Activated naive CD4-positive, alpha-beta T cell treated with Interleukin-2 at 50 U/mL for 16 hours (primary cell): Measurements from ENCODE around the gene ARID1A.
"Not testable (repeated sequence)": the region's sequence is repeated elsewhere in the genome, so short reads cannot be mapped to it uniquely, and the experiment has no call there.

ENCODE experiments used
- DNase-seq: peaks from one replicate; pipeline ENCODE4 v3.0.0-alpha.2; 2020

Gene ARID1A

DNA sequence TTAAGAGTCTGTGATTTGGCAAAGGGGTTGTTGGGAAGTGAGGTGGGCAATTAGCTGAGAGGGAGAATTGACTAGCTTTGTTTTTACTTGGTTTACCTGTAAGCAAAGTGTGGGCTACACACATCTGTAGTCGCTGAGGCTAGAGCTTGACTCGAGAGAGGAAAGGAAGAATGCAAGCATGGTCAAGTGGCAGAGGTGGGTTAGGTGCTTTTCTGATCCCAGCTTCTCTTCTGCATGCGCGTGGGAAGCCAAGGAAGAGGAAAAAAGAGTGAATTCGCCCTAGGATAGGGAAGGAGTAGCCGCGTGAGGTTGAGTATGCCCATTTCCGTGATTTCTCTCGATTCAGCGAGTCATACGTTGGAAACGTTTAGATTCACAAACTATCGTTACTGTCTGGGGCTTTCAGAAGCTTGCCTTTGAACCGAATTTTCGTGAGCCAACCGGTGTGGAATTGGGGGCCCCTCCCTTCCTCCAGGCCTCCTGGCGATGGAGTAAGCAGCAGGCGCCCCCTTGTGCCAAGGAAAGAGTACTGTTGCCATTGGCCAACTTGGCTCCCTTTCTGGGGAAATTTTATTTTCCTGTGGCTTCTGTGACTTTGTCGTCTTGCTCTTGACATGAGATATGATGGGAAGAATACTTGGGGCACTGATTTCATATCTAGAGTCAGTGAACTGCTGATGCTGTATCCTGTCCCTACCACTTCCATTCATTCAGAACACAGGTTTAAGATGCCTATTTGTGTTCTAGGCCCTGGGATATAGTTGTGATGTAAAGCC, 93.2 kb downstream of the ARID1A start:
- DNase-seq, result peak; percentile 88

DNA sequence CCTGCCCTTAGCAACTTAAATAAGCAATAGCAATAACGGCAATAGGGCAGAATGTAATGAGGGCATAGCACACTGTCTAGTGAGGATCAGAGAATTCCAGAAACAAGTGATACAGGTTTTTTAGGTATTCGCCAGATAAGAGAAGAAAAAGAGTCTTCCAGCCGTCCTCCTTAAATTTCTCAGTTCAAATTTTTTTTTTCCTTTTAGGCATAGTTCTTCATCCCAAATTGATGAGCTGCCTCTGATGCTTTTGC, 93.7 kb downstream of the ARID1A start:
- no peak for DNase-seq

DNA sequence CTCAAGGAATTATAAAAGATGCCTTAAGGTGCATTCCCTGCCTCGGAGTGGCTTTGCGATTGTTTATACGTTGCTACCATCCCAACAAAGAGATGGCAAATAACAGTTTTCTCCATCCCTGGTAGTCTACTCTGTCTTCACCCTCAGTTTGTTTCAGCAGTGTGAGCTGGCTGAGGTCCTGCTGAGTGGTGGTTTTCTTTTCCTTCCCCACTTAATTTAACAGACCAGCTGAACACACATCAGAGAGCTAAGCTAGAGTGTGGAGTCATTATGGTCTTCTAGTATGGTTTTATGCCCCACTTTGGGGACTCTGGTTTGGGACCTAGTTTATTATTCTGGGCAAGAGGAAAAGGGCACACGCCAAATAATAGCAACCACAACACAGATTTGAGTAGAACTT, 94.1 kb downstream of the ARID1A start:
- no peak for DNase-seq

DNA sequence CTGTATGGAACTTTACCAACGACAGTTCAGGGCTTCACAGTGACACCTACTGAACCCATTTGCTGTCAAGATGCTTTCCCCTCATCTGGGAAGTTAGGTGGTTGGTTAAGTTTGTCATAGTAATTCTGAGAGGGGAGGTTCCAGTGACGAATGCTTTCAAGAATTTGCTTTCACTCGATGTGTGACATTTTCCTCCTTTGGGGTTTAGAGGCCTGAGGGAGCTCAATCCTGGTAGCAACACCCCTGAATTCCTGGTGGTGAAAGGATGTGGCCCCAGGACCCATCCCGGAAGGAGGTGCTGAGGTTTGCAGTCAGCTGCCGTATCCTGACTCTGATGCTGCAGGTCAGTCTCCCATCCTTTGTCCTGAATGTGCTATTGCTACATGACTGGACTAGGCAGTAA, 94.7 kb downstream of the ARID1A start:
- no peak for DNase-seq

DNA sequence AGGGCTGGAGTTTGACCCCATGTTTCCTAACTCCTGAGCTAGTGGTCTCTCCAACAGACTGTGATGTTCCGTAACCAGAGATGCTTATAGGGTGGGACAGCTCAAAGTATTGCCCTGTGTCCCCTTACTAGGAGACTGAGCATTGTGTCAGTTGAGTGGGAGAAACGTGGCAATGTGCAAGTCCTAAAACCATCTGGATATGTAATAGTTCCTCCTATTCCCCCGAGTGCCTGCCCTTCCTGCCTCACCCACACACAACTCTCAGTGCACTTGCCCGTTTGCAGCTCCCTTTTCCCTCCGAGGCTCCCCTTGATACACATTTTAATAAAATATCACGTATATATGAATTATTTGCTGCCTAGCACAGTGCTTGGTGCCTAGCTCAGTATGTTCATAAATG, 95.3 kb downstream of the ARID1A start:
- DNase-seq, result no peak

DNA sequence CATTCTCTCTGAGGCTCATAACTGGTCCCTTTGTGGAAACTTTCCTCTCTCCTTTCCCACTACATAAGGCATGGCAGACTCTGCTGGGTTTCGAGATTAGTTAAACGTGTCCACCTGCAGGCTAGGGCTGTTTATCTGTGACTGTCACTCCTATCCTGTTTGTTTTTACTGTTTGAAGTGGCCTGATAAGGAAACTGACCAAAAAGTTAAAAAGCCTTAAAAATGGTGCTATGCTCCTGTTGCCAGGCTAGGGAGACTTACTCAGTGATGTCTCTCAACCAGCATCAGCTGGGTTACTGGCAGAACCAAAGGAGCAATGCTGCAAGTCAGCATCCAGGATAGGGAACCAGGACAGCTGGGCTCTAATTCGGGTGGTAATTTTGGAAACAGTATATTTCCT, 95.8 kb downstream of the ARID1A start:
- DNase-seq, result no peak

DNA sequence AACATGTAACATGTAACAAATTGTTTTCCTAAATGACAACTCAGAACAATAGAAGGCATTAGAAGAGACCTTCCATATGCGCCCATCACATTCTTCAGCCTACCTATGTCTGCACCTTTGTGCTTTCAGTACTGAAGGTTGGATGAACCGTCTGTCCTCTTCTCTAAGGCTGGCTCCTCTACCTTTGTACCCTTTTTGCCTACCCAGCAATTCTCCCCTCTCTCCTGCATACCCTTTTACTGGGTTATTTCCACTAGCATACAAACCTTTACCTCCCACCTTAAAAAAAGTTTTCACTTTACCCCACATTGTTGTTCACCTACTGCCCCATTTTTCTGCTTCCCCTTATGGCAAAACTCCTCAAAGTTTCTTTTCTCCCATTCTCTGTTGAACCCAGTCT, 97.1 kb downstream of the ARID1A start:
- DNase-seq, result no peak

DNA sequence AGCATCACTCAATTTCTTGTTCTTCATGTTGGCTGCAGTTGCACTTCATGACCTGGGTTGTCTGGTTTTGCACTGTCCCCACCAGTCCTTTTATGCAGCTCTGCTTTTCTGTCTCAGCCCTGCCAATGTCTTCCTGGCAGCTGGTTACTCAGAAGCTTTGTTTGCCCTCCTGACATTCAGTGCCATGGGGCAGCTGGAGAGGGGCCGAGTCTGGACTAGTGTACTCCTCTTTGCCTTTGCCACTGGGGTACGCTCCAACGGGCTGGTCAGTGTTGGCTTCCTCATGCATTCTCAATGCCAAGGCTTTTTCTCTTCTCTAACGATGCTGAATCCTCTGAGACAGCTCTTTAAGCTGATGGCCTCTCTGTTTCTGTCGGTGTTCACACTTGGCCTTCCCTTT, 98.6 kb downstream of the ARID1A start:
- no peak for DNase-seq

DNA sequence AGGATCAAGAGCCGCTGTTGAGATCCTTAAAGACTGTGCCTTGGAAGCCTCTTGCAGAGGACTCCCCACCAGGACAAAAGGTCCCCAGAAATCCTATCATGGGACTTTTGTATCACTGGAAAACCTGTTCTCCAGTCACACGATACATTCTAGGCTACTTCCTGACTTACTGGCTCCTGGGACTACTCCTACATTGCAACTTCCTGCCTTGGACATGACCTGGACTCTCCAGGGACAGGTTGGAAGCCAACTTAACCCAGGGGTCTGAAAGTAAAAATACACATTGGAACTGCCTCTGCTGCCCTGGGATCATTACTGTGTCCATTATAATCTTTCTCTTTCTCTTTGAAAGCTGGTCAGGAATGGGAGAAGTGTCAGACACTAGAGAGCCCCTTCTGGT, 101.8 kb downstream of the ARID1A start:
- no peak for DNase-seq

DNA sequence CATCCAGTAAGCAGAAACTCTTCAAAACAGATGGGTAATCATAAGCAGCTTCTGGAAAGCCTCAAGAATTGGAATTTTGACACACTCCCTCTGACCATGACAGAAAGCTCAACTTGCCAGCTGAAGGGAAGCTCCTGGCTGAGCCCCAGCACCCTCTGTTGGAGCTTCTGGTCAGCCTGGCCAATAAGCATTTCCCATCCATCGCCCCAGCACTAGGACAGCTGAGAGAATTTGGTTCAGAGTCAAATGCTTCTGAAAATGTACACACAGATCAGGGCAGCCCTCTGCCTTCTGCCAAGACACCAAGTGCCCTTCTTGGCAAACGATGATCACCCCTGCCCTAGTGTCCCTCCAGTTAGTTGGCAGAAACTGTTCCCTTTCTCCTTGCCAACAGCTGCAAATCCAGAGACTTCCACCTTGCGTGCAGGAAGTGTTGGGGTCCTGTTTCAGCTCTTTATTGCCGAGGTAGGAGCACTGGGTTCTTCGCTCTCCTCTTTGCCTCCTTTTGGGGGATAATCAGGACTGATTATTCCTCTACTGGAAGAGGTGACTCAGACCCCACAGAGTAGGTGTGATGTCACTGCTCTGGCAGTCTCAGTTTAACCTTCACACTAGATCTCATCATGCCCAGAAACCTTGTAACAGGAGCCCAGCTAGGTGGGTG, 103.8 kb downstream of the ARID1A start:
- no peak for DNase-seq

DNA sequence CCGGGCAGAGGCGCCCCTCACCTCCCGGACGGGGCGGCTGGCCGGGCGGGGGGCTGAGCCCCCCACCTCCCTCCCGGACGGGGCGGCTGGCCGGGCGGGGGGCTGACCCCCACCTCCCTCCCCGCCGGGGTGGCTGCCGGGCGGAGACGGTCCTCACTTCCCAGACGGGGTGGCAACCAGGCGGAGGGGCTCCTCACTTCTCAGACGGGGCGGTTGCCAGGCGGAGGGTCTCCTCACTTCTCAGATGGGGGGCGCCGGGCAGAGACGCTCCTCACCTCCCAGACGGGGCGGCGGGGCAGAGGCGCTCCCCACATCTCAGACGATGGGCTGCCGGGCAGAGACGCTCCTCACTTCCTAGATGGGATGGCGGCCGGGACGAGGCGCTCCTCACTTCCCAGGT, 108.1 kb downstream of the ARID1A start:
- DNase-seq, result not testable (repeated sequence)

DNA sequence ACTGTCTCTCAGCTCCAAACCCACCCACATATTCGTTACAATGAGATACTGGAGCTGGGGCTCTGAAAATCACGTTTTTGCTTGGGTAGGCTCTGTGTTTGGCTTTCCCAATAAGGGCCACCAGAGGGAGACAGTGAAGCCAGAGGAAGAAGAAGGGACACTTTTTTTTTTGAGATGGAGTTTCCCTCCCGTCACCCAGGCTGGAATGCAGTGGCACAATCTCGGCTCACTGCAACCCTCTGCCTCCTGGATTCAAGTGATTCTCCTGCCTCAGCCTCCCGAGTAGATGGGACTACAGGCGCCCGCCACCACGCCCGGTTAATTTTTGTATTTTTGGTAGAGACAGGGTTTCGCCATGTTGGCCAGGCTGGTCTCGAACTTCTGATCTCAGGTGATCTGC, 114.3 kb downstream of the ARID1A start:
- DNase-seq, result peak; percentile 78

DNA sequence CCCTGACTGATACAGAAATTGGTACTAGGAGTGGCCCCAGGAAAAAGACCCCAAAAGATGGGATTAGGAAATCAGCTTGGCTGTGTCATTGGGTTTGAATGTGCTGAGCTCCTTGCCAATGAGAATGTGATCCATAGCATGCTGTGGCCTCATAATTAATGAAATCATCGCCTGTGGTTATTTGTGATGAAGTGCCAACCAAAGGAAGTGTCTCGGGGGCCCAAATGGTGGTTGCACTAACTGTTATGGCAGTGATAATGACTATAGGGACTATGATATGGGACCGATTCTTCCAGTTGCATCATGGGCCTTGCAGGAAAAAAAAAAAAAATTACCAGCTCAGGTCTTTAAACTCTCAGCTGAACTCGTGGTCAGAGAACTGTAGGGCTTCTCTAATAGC, 115.2 kb downstream of the ARID1A start:
- no peak for DNase-seq

DNA sequence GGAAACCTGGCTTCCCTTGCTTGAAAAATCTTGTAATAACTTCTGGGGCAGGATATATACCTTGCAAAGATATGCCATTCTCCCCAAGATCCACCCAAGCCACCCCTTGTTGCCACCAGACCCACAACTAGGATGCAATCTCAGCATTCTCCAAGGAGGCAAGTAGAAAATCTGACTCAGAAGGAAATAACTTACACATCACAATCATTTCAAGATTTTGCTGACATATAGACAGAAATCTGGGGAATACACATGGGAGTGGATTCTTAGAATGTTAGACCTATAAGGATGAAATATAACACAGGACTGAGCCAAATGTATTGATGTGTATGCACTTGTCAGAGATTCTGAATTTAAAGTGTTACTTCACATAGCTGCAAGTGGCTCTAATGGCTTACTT, 115.9 kb downstream of the ARID1A start:
- DNase-seq, result no peak

DNA sequence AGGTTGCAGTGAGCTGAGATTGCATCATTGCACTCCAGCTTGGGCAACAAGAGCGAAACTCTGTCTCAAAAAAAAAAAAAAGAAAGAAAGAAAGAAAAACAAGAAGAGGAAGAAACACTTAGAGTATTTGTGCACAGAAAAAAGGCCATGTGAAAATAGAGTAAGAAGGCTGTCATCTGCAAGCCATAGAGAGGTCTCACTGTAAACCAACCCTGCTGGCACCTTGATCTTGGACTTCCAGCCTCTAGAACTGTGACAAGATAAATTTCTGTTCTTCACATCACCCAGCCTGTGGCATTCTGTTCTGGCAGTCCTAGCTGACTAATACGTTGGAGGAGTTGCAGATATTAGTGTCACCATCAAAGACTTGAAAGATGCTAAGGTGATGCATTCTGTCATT, 118.6 kb downstream of the ARID1A start:
- DNase-seq, result no peak

DNA sequence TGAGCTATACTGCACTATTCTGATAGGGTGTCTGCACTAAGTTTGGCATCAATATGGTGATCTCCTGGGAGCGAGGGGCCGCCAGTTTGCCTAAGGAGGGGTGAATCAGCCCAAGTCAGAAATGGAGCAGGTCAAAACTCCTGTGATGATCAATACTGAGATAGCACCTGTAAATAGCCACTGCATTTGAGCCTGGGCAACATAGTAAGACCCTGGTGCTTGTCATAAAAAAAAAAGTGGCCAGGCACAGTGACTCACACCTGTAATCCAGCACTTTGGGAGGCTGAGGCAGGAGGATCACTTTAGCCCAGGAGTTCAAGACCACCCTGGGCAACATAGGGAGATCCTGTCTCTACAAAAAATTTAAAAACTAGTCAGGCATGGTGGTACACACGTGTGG, 119.1 kb downstream of the ARID1A start:
- no peak for DNase-seq

DNA sequence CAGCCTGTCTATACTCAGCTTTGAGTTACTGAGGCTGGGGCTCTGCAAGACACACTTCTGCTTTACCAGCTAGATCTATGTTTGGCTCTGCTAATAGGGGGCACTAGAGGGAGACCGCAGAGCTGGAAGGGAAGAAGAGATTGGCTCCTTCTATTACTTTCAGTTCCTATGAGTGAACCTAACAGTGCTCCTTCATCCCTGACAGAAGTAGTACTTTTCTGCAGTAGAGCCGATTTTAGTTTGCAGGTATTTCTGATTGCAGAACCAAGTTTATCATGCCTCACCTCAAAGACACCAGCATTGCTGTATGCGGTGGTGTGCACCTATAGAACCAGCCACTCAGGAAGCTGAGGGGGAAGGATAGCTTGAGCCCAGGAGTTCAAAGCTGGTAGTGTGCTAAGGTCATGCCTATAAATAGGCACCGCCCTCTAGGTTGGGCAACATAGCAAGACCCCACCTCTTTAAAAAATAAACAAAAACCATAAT, 125.0 kb downstream of the ARID1A start:
- DNase-seq, result peak; percentile 25

DNA sequence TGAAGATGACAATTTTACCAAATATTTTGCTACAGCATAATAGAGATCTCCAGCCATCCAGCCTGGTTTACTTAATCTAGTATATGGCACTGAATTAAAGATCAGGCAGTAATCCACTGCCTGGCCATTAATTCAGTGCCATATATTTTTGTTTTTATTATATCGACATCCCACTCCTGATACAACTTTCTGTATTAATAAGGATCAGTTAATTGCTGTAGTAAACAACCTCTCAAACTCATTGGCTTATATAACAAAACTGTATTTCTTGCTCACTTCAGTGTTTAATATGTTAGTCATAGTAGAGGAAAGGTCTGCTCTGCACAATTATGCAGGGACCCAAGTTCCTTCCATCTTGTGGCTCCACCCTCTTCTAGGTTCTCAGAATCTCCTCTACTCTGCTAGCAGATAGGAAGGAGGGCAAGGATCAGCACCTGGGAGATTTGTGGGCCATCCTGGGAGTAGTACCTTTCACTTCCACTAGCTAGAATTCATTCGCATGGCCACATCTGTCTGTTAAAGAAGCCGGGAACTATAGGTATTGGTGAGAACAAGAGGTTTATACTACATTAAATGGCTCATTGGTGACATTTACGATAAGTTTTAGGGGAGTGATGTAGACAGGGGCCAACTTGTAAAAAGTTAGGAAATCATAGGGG, 127.1 kb downstream of the ARID1A start:
- DNase-seq, result no peak

DNA sequence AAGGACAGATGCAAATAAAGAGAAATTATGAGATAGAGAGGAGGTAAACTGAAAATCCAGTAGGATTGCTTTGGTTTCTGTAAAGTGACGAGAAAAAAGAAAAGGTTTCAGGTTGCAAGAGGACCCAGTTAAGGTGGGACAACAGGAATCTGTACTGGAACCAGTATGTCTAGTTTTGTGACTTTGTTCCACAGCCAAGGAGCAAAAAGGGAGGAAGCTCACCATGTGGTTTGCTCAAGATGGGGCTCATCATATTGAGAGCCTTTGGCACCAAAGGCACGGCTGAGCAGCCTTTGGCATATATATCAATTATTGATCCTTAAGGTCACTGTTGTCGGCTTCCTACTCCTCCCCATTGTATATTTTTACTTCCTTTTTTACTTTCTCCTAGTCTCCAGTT, 128.9 kb downstream of the ARID1A start:
- no peak for DNase-seq

DNA sequence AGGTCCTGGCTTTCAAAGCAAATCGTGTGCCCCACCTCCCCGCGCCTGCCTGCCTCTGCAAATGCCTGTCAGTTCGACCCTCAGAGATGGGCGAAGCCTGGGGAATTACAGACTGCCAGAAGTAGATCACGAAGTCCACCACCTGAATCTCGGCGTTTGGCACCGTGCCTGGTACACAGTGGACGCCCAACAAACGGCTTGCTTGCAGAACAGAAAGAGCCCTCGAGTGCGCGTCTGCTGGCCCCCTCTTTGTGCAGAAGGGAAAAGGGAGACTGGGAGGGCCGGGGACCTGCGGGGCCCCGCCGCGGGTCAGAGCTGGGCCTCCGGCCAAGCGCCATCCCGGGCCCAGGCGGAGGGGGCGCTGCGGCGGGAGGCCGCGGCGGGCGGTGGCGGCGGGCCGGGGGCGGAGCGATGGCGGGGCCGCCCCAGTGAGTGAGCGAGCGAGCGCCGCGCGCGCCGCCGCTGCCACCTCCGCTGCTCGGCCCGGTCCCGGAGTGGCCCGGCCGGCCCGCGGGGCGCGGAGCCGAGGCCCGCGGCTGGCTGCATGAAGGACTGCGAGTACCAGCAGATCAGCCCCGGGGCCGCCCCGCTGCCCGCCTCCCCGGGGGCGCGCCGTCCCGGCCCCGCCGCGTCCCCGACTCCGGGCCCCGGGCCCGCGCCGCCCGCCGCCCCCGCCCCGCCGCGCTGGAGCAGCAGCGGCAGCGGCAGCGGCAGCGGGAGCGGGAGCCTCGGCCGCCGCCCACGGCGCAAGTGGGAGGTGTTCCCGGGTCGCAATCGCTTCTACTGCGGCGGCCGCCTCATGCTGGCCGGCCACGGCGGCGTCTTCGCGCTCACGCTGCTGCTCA, 130.7 kb downstream of the ARID1A start, which contains the start of gene ZDHHC18:
Gene ZDHHC18 (plus strand): TSS at position 428 of the 845 bp plus-strand sequence. CDS start 117 bp downstream, at position 545.
- DNase-seq, result peak; percentile 74

DNA sequence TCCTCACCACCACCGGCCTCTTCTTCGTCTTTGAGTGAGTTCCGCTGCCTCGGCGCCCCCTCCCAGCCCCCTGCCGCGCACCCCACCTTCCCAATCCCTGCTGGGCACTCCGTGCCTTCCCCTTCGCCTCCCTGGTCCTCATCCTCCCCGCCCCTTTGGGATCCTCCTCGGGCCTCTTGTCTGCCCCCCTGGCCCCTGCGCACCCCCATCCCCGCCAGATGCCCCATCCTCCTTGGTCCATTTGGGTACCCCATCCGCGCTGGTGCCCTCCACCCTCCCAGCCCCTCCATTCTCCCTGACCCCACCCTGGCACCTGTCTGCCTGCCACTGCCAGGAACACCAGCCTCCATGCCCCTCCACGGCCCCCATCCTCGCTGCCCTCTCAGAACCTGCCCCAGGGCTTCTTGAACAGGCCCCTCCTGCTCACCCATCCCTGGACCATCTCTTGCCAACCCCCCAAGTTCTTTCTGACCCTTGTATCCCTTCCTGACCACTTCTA, 131.3 kb downstream of the ARID1A start:
- no peak for DNase-seq

DNA sequence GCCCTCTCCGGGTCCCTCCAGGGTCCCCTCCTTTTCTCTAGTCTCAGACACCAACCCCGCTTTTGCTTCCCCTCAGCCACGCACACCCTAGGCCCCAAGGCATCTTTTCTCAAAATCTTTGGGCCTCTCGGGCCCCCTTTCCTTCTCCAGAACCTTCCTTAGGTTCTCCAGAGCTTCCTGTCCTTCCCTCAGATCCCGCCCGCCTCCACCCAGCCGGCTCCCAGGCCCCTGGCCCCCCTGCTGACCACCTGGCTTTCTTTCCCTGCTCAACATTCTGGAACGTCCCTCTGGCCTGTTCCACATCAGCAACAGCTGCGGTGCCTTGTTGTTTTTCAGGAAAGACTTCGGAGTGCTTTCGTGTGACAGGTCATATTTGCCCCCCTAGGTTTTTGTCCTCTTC, 131.8 kb downstream of the ARID1A start:
- no peak for DNase-seq

DNA sequence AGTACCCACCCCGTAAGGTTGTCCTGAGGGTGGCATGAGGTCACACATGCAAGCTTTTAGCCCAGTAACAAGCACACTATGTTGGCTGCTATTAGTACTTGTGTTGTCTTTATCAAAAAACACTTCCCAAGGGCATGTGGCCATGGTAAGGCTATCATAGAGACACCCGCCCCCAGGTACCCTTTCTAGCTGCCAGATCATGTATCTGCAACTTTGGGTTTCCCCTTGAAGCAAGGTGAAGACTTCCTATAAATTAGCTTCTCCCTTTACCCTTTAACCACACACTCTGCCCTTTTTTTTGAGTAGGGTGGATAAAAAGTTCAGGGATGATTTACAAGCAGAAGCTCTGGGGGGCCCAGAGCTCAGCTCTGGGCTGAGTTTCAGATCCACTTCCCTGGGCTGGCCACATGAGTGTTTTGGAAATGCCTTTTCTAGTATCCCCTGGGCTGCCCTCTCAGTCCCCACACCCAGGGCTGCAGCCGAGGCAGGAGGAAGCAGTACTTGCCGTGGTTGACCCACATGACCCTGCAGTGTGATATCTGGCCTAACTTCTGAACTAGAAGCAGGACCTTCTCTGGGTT, 132.7 kb downstream of the ARID1A start:
- DNase-seq, result peak; percentile 57
